ENCODE data around the gene SPPL3.
"Not testable (repeated sequence)": the region's sequence is repeated elsewhere in the genome, so short reads cannot be mapped to it uniquely, and the experiment has no call there.

SPPL3 gene

DNA sequence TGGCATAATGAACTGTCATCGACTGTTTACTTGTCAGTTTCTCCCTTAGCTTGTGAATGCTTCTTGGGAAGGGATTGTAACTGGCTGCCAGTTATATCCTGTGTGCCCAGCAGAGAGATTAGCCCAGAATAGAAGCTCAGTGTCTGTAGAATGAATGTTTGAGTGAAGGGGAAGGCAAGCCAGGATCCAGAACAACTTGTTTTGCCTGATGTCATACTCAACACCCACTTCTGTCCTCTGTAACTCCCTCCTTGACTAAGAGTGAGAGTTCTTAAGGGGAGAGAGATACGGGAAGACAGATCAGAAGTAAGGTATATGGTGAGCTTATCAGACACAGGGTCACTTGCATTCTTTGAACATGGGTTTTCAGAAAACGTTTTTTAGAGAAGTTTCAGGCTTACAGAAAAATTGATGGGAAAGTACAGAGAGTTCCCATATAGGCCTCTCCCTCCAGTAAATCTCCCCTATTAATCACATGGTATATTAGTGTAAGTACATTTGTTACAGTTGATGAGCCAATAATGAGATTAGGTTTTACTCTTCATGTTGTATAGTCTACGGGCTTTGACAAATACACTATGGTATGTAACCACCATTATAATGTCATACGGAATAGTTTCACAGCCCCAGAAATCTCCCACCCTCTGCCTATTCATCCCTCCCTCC is 5.6 kb upstream of the SPPL3 start:
- peak in 1 of 2 experiments; percentile 38 for DNase-seq (ENCODE audit: low read depth in 1 of 2, low spot score in 1 of 2)
- in situ Hi-C loops (cut with HindIII; ENCODE audit: low pct_unique_long_range_greater_than_20kb, low sequenced_read_pairs) = no loop called here
- no peak for TF ChIP-seq JUND (IDR thresholded peaks at IDR 0.05; ENCODE audit: low read depth)

DNA sequence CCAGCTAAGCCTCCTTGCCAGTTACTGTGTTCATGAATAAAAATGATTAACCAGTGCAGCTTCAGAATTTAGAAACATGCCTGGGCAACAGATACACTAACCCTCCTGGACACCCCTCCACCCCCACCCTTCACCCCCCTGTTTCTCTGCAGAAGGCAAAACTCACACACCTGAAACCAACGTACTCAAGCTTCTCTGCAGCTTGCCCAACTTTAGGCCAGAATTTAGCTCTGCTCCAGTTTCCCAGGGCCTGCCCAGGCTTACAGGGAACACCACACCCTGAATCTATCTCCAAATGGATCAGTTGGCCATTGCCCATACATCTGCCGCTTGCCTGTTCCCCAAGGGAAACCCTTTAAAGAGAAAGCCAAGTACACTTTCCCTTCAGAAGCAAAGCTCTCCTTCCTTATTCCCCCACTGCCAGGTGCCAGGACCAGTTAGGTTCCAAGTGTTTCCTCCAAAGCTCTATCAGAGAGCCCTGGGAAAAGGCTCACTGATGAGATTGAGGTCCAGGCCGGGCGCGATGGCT is 1.8 kb upstream of the SPPL3 start:
- in situ Hi-C loops (cut with HindIII; ENCODE audit: low pct_unique_long_range_greater_than_20kb, low sequenced_read_pairs) = no loop called here
- TF ChIP-seq JUND (IDR thresholded peaks at IDR 0.05; ENCODE audit: low read depth) = no peak
- DNase-seq (ENCODE audit: low read depth in 1 of 2, low spot score in 1 of 2) = peak in 1 of 2 experiments; percentile 35

DNA sequence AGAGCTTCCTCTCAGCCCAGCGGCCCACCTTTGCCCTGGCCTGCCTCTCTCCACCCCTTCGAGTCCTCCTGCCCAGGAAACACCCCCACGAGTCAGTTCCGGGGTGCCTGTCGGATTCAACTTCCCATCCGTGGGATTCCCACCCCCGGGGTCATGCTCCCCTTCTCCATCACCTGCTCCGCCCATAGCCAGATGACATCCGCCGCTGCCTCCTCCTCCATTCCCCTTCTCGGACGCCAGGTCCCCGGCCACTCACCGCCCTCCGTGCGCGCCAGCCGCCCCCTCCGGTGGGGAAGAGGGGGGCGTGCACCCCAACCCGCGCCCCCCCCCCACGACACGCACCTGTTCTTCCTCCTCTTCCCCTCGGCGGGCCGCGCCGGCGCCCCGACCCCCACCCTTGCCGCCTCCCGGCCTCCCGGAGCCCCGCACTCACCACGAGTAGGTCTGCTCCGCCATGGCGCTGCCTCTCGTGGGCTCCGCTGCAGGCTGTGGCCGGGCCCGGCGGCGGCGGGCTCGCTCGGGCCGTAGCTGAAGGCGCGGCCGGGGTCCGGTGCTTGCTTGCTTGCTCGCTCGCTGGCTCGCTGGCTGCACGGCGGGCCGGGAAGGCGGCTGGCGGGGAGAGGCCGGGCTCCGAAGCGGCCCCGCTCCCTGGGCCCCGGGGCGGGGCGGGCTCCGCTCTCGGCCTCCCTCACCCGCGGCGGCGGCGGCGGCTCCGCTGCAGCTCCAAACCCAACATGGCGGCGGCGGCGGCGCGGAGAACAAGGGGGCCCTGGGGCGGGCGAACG is 554 bp downstream of the SPPL3 start:
- in situ Hi-C loops (cut with HindIII; ENCODE audit: low pct_unique_long_range_greater_than_20kb, low sequenced_read_pairs) = no loop called here
- no peak for TF ChIP-seq JUND (IDR thresholded peaks at IDR 0.05; ENCODE audit: low read depth)
- peak; percentile 73 to 80 for DNase-seq (ENCODE audit: low read depth in 1 of 2, low spot score in 1 of 2)

DNA sequence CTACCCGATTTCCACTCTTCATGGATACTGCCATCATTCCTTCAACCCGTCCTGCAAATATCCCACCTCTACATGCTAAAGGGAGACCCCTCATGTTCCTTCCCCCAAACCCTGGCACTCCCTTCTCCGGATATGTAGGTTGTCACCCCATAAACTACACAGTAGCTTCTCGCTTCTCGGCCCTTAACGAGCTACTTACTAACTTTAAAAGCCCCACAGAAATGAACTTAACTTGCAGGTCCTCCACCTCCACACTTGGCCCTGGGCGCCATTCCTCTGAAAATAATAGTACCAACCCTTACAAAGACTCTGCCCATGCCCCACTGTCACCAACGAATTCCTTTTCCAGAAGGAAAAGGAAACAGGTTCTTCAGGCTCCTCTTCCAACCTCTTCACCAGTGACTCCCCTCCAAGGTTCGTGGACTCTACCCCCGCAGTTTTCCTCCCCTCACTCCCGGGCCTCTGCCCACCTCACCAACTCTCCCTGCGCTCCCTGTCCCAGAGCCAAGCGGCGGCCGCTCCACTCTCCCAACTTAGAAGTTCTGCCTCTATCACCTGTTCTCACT is 1.2 kb downstream of the SPPL3 start:
- no peak for TF ChIP-seq JUND (IDR thresholded peaks at IDR 0.05; ENCODE audit: low read depth)
- DNase-seq (ENCODE audit: low read depth in 1 of 2, low spot score in 1 of 2) = peak; percentile 51 to 75
- in situ Hi-C loops (cut with HindIII; ENCODE audit: low pct_unique_long_range_greater_than_20kb, low sequenced_read_pairs) = no loop called here

DNA sequence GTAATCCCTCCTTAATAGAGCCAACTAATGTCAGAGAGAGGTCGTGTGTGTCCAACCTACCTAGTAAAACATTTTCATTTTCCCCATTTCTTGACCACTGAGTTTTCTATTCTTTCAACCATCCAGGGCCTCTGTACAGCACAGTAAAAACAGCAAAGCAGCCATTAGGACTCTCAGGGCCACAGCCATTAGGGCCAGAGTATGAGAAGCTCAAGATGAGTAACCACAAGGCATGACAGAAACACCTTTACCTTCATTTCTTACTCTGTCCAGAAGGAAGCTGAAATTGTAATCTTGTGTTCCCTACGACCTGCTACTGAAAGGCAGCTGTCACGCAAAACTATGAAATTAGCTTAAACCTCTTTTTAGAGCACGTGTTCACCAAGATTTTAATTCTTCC is 2.3 kb downstream of the SPPL3 start:
- no peak for TF ChIP-seq JUND (IDR thresholded peaks at IDR 0.05; ENCODE audit: low read depth)
- in situ Hi-C loops (cut with HindIII; ENCODE audit: low pct_unique_long_range_greater_than_20kb, low sequenced_read_pairs) = no loop called here
- DNase-seq (ENCODE audit: low read depth in 1 of 2, low spot score in 1 of 2) = no peak

DNA sequence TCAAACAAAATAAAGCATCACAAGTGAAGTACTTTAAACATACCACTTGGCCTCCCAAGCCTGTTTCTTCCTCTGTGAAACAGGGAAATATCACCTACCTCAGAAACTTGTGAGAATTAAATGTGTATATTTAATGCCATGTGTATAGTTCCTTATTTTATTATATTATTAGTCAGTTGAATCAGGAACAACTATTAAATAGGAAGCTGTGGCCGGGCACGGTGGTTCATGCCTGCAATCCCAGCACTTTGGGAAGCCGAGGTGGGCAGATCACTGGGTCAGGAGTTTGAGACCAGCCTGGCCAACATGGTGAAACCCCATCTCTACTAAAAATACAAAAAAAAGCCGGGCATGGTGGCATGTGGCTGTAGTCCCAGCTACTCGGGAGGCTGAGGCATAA is 3.1 kb downstream of the SPPL3 start:
- DNase-seq (ENCODE audit: low read depth in 1 of 2, low spot score in 1 of 2); in situ Hi-C loops (cut with HindIII; ENCODE audit: low pct_unique_long_range_greater_than_20kb, low sequenced_read_pairs): not testable (repeated sequence)

DNA sequence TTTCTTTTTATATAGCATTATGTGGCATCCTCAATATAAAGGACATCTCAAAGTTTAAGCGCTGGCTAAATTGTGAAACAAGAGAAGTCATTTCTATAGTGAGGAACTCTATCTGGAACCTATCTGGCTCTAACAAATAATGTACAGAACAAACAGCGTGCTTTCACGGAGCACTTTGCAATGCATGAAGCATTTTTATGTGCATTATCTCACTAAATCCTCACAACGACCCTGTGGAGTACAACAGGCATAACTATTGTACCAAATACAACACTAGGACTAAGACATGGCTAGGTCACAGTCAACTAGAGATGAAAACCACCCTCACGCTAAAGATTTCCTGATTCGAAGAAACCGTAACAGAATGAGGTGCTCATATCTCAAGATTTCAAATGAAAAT is 8.6 kb downstream of the SPPL3 start:
- in situ Hi-C loops (cut with HindIII; ENCODE audit: low pct_unique_long_range_greater_than_20kb, low sequenced_read_pairs) = no loop called here
- TF ChIP-seq JUND (IDR thresholded peaks at IDR 0.05; ENCODE audit: low read depth) = no peak
- DNase-seq (ENCODE audit: low read depth in 1 of 2, low spot score in 1 of 2) = no peak

DNA sequence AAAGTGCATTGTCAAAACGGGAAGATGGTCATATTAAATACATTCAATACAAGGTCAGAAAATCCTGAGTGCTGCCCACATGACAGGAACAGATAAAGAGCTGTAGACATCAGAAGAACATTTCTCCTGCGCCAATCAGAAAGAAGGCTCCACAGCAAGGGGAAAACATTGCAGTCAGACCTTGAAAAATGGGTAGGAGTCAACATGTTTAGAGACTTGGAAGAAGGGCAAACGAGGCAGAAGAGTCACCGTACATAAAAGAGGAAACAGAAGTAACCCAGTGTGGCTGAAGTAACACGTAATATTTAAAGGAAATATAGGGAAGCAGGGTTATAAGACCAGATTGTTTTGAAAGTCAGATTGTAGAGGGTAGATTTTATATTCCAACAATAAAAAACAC is 11.9 kb downstream of the SPPL3 start:
- no peak for TF ChIP-seq JUND (IDR thresholded peaks at IDR 0.05; ENCODE audit: low read depth)
- no peak for DNase-seq (ENCODE audit: low read depth in 1 of 2, low spot score in 1 of 2)
- in situ Hi-C loops (cut with HindIII; ENCODE audit: low pct_unique_long_range_greater_than_20kb, low sequenced_read_pairs) = no loop called here

DNA sequence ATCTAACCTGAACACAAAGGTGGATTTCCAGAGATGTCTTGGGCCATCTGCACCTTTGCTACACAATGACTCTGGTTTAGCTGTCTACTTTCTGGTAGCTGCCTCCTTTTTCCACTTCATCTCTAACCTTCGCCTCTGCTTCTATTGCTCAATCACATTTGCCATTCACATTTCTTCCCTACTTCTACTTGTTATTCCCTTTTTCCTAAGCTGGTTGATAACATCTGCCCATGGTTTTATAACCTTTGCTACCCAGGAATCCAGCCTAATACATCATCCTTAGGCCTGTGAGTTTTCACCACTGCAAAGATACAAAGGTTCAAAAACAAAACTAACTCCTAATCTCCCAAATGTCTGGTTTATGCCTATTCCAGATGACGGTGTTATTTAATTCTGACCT is 13.2 kb downstream of the SPPL3 start:
- TF ChIP-seq JUND (IDR thresholded peaks at IDR 0.05; ENCODE audit: low read depth) = no peak
- no peak for DNase-seq (ENCODE audit: low read depth in 1 of 2, low spot score in 1 of 2)
- in situ Hi-C loops (cut with HindIII; ENCODE audit: low pct_unique_long_range_greater_than_20kb, low sequenced_read_pairs) = no loop called here

DNA sequence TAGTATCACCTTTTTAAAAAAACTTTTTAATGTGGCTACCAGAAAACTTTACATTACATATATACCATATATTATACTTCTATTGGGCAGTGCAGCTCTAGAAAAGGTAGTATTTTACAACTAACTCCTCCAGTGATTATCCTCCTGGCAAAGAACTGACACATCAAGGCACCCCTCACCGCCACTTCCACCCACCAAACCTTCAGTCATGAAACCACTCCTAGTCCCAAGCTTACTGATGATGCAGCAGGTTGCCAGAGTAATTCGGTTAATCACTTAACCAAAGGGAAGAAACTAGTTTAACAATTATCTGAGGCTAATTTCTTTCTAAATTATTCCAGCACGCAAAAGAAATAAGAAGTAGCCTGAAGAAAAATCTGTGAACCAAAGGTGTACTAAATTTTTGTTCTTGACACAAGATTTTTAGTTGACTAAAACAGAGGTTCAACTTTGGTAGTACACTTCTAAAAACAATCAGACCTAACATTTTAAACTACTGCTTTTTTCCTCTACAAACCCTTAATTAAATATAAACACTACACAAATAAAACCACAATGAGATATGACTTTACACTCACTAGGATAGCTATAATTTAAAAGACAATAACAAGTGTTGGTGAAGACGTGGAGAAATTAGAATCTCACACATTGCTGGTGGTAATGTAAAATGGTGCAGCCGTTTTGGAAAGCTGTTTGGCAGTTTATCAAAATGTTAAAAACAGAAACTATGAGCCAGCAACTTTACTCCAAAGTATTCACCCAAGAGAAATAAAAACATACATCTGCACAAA is 16.7 kb downstream of the SPPL3 start:
- TF ChIP-seq JUND (IDR thresholded peaks at IDR 0.05; ENCODE audit: low read depth) = no peak
- in situ Hi-C loops (cut with HindIII; ENCODE audit: low pct_unique_long_range_greater_than_20kb, low sequenced_read_pairs) = no loop called here
- DNase-seq (ENCODE audit: low read depth in 1 of 2, low spot score in 1 of 2) = no peak

DNA sequence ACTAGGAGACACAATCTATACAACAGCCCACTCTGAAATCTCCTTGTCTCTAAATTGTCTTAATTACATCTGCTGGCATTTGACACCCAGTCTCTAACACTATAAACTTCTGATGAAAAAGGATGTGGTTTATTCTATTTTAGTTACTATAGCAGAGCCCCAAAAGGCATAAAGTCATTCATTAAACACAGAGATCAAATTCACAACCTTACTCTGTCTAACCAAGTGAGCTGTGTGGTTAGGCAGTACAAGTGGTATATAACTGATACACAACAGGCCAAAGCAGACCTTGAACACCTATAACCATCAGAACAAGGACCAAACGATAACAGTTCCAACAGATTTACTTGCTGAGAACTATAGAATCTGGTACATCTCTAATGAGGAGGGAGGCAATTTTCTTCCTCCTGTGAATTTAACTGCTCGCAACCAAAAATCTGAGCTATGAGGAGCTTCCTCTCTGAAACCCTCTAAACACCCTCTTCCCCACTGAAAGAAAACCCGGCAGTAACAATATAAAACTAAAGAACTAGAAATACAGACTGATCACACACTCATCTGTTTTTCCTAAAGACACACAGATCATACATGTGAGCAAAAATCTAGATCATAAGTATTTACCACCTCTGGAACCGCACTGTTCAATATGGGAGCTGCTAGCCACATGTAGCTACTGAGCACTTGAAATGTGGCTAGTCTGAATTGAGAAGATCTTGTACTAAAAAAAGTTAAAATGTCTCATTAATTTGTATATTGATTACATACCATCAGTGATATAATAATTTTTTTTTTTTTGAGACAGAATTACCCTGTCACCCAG is 17.7 kb downstream of the SPPL3 start:
- TF ChIP-seq JUND (IDR thresholded peaks at IDR 0.05; ENCODE audit: low read depth) = no peak
- no peak for DNase-seq (ENCODE audit: low read depth in 1 of 2, low spot score in 1 of 2)
- in situ Hi-C loops (cut with HindIII; ENCODE audit: low pct_unique_long_range_greater_than_20kb, low sequenced_read_pairs) = no loop called here

DNA sequence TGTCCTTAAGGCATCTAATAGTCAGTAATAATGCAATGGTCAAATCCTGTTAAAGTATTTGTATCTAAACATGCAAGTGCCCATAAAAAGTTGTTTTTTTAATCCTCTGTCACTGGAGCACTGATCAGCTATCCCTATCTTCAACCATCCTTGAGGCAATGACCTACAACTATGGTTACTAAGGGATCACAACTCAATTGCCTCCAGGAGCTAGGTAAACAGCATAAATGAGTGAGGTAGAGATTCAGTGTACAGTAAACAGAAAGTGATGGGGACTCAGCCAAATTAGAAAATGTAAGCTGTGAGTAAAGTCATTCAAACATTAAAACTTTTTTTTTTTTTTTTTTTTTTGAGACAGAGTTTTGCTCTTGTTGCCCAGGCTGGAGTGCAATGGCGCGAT is 18.6 kb downstream of the SPPL3 start:
- no peak for TF ChIP-seq JUND (IDR thresholded peaks at IDR 0.05; ENCODE audit: low read depth)
- DNase-seq (ENCODE audit: low read depth in 1 of 2, low spot score in 1 of 2) = peak in 1 of 2 experiments; percentile 30
- in situ Hi-C loops (cut with HindIII; ENCODE audit: low pct_unique_long_range_greater_than_20kb, low sequenced_read_pairs) = no loop called here
